CD4-positive, alpha-beta T cell (primary cell): Measurements from ENCODE around the gene OR8A1. TPM values are rescaled to one million over a fixed set of nuclear protein-coding genes. Genes with fewer than 3 reads are reported as not detected.

Source experiments
- ATAC-seq: fragments of 200-7000 bp; cut with Tn5 transposase; one replicate; pipeline ENCODE4 v1.10.0; 2022; ENCODE audit warnings: mild to moderate bottlenecking; ENCODE audit not compliant: poor library complexity
- CTCF ChIA-PET: fragments of 350-600 bp; sonication (Branson Sonifier 250); formaldehyde crosslinking; loops from one replicate; lab custom pipeline; 2021; ENCODE audit warnings: antibody characterized with exemption, inconsistent platforms; lab: Charles Lee
- POLR2A ChIA-PET: fragments of 350-600 bp; sonication (Branson Sonifier 250); formaldehyde crosslinking; loops from one replicate; lab custom pipeline; 2021; ENCODE audit warnings: antibody characterized with exemption, inconsistent platforms; lab: Charles Lee
- DNase-seq, 14 experiments: peaks; one replicate each; pipeline ENCODE4 v3.0.0-alpha.2; 2013 to 2020; ENCODE audit warnings: mixed read lengths in 2 of 14
- H3K27ac ChIP-seq, 2 donors: one replicate each; pipeline versions ENCODE4 v1.5.1 to v1.7.0; 2013; ENCODE audit warnings: low read length in 2 of 2, low read depth in 1 of 2, mild to moderate bottlenecking in 1 of 2
- H3K27me3 ChIP-seq, 2 experiments: 1 replicate in 1 of 2; 2 replicates in 1 of 2; pipeline versions ENCODE4 v1.6.1 to v1.7.0; 2013; ENCODE audit warnings: low read length in 2 of 2, control low read depth in 1 of 2, mild to moderate bottlenecking in 1 of 2, moderate library complexity in 1 of 2; ENCODE audit not compliant: insufficient read depth in 2 of 2, control insufficient read depth in 1 of 2
- H3K36me3 ChIP-seq: one replicate; pipeline ENCODE4 v1.6.1; 2013; ENCODE audit warnings: low read length, control low read depth; ENCODE audit not compliant: insufficient read depth
- H3K4me1 ChIP-seq: one replicate; pipeline ENCODE4 v1.6.1; 2013; ENCODE audit warnings: low read length, control low read depth; ENCODE audit not compliant: insufficient read depth
- H3K4me3 ChIP-seq: one replicate; pipeline ENCODE4 v1.5.1; 2013; ENCODE audit warnings: mild to moderate bottlenecking, low read length, moderate library complexity
- H3K9me3 ChIP-seq, 2 experiments: 1 replicate in 1 of 2; 2 replicates in 1 of 2; pipeline versions ENCODE4 v1.6.1 to v1.7.0; 2013; ENCODE audit warnings: low read length in 2 of 2, mild to moderate bottlenecking in 2 of 2, control low read depth in 1 of 2, moderate library complexity in 1 of 2; ENCODE audit not compliant: control insufficient read depth in 1 of 2, insufficient read depth in 1 of 2
- H3K27ac Mint-ChIP-seq: one replicate; pipeline ENCODE4 v1.8.0; 2020; ENCODE audit warnings: mixed read lengths
- H3K27me3 Mint-ChIP-seq: one replicate; pipeline ENCODE4 v1.8.0; 2021; ENCODE audit warnings: mixed read lengths
- H3K36me3 Mint-ChIP-seq: one replicate; pipeline ENCODE4 v1.8.0; 2021; ENCODE audit warnings: low read depth, mixed read lengths
- H3K4me1 Mint-ChIP-seq: one replicate; pipeline ENCODE4 v1.8.0; 2021; ENCODE audit warnings: low read depth, mixed read lengths
- H3K4me3 Mint-ChIP-seq: one replicate; pipeline ENCODE4 v1.8.0; 2020; ENCODE audit warnings: mild to moderate bottlenecking, mixed read lengths
- H3K9me3 Mint-ChIP-seq: one replicate; pipeline ENCODE4 v1.8.0; 2020; ENCODE audit warnings: mixed read lengths
- intact Hi-C, 2 experiments: fragments of 100-400 bp; cut with DNase I in 1 of 2; cut with micrococcal nuclease in 1 of 2; formaldehyde crosslinking; loops; one replicate each; pipeline versions ENCODE4 v1.15.1 to v1.9.0; 2023 to 2025; cut with DNase I, micrococcal nuclease
- total RNA-seq, 174 experiments: library from RNA in 2 of 174; stranded (reverse) in 2 of 174; gene quantifications; one replicate each; pipeline ENCODE4 v1.2.3 and lab custom pipeline; 2021 to 2026
- TF ChIP-seq, protein P1 (sequence below): fragments of 200-600 bp; IDR thresholded peaks from one replicate; pipeline ENCODE4 v1.8.0; 2022; ENCODE audit warnings: antibody characterized with exemption, mild to moderate bottlenecking

Gene OR8A1
- total RNA-seq, 2 experiments from 2014 or later = not detected

DNA sequence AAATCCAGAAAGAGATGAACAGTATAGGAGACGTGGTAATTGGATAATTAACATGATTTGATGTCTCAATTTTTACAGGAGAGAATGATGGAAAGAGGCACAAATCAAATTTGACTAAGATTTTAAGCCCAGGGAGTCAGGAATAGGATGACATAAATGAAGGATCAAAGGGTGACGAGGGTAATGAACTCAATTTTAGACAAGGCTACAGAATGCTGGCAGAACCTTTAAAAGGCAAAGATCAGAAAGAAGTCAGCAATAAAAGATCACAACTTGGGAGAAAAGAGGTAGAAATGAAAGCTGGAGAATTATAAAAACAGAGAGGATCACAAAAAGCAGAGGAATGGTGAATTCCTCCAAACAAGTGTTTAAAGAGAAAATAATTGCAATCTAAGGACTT lies 13.0 kb upstream of the OR8A1 start:
- intact Hi-C loops = no loop called here
- no peak overlapping the region for H3K4me3 Mint-ChIP-seq
- Histone ChIP-seq H3K9me3 (no peaks in the 10 kb centered on the region), H3K27me3 (peaks cover 0 to 3% of the 10 kb centered on the region in 2 experiments), H3K36me3 (no peaks in the 10 kb centered on the region), H3K4me1 (no peaks in the 10 kb centered on the region), H3K27ac (no peak overlapping the region), H3K4me3 (no peak overlapping the region)
- ChIA-PET CTCF (no interaction called here), POLR2A (no interaction called here)
- H3K27me3 Mint-ChIP-seq = peaks cover 26% of the 10 kb centered on the region
- H3K9me3 Mint-ChIP-seq = no peaks in the 10 kb centered on the region
- H3K4me1 Mint-ChIP-seq = no peaks in the 10 kb centered on the region
- TF ChIP-seq, protein P1, sequence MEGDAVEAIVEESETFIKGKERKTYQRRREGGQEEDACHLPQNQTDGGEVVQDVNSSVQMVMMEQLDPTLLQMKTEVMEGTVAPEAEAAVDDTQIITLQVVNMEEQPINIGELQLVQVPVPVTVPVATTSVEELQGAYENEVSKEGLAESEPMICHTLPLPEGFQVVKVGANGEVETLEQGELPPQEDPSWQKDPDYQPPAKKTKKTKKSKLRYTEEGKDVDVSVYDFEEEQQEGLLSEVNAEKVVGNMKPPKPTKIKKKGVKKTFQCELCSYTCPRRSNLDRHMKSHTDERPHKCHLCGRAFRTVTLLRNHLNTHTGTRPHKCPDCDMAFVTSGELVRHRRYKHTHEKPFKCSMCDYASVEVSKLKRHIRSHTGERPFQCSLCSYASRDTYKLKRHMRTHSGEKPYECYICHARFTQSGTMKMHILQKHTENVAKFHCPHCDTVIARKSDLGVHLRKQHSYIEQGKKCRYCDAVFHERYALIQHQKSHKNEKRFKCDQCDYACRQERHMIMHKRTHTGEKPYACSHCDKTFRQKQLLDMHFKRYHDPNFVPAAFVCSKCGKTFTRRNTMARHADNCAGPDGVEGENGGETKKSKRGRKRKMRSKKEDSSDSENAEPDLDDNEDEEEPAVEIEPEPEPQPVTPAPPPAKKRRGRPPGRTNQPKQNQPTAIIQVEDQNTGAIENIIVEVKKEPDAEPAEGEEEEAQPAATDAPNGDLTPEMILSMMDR = no peak
- no peaks in the 10 kb centered on the region for H3K36me3 Mint-ChIP-seq
- no peak overlapping the region for H3K27ac Mint-ChIP-seq
- DNase-seq = no peak
- no peak for ATAC-seq

DNA sequence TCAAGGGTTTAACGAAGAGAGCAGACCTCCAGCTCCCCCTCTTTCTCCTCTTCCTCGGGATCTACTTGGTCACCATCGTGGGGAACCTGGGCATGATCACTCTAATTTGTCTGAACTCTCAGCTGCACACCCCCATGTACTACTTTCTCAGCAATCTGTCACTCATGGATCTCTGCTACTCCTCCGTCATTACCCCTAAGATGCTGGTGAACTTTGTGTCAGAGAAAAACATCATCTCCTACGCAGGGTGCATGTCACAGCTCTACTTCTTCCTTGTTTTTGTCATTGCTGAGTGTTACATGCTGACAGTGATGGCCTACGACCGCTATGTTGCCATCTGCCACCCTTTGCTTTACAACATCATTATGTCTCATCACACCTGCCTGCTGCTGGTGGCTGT lies 363 bp downstream of the OR8A1 start:
- H3K36me3 ChIP-seq = no peaks in the 10 kb centered on the region
- no peak for DNase-seq
- no peak overlapping the region for H3K27ac ChIP-seq
- H3K27me3 ChIP-seq = peaks cover 0 to 3% of the 10 kb centered on the region in 2 experiments
- Mint-ChIP-seq H3K4me1 (no peaks in the 10 kb centered on the region), H3K4me3 (no peak overlapping the region), H3K27me3 (peaks cover 66% of the 10 kb centered on the region), H3K27ac (no peak overlapping the region), H3K9me3 (no peaks in the 10 kb centered on the region), H3K36me3 (no peaks in the 10 kb centered on the region)
- ChIA-PET CTCF (interaction anchor here (1.6 kb wide), 1 partner anchor 16 kb away, joined by 5 read pairs; no protein-coding TSS in a partner anchor), POLR2A (no interaction called here)
- intact Hi-C loops = no loop called here
- TF ChIP-seq, protein P1 = no peak
- no peaks in the 10 kb centered on the region for H3K9me3 ChIP-seq
- no peak overlapping the region for H3K4me3 ChIP-seq
- no peak for ATAC-seq
- H3K4me1 ChIP-seq = no peaks in the 10 kb centered on the region

DNA sequence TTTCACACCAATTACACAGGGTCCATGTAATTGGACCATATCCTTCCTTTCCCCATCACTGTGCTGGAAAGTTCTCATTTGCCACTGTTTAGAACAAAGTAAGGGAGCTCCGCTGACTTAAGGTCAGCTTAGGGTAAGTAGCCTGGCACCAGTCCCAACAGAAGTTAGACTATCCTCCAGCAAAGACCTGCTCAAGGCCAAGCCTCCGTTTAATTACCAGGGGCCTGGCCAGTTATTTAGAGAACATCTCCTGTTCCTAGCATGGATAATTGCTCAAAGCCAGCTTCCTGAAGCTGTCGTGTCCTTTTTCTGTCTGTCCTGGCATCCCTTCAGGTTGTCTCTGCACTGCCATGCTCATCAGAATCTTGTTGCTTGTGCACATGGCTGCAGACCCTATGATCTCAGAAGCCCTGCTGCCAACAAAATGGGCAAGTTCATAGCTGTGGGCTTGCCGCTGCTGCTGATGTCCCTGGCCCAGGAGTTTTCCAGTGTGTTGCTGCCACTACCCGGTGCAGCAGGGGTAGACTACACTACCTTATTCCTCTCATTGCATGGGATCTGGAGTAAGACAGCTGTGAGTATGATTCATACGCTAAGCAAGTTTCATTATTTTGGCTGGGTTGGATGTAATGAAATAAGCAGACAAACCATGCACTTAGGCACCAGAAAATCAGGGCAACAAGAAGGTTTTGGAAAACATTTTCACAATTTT lies 8.1 kb downstream of the OR8A1 start:
- no peaks in the 10 kb centered on the region for H3K4me1 Mint-ChIP-seq

More for the DNA sequence above, 8.1 kb downstream of the OR8A1 start:
- ChIA-PET POLR2A (no interaction called here), CTCF (interaction anchor here (0.8 kb wide), 1 partner anchor 236 kb away, joined by 3 read pairs; no protein-coding TSS in a partner anchor)
- Mint-ChIP-seq H3K4me3 (no peak overlapping the region), H3K27me3 (peaks cover 31% of the 10 kb centered on the region), H3K27ac (no peak overlapping the region), H3K36me3 (no peaks in the 10 kb centered on the region), H3K9me3 (no peaks in the 10 kb centered on the region)
- DNase-seq = no peak
- H3K27me3 ChIP-seq = peaks cover 0 to 5% of the 10 kb centered on the region in 2 experiments
- no peak overlapping the region for H3K27ac ChIP-seq
- H3K9me3 ChIP-seq = no peaks in the 10 kb centered on the region
- TF ChIP-seq, protein P1 = no peak
- no peak overlapping the region for H3K4me3 ChIP-seq
- intact Hi-C loops = no loop called here
- no peaks in the 10 kb centered on the region for H3K4me1 ChIP-seq
- H3K36me3 ChIP-seq = no peaks in the 10 kb centered on the region
- ATAC-seq = no peak
